Subcutaneous adipose tissue (tissue), 4 donors: Measurements from ENCODE around the gene PHLPP1. TPM values are rescaled to one million over a fixed set of nuclear protein-coding genes. Genes with fewer than 3 reads are reported as not detected.

Source experiments
- total RNA-seq, 4 donors: library from RNA; depleted of rRNA; stranded (reverse); fragments of >200 nt; gene quantifications; one replicate each; pipeline ENCODE4 v1.1.0, GENCODE V29; 2016
- TF ChIP-seq, protein P1 (sequence below): fragments of 450-650 bp; IDR thresholded peaks from one replicate; pipeline ENCODE4 v1.5.1; 2016; ENCODE audit warnings: low read depth, mild to moderate bottlenecking, control low read depth, antibody characterized with exemption, moderate library complexity

Gene PHLPP1
- total RNA-seq, 4 donors from 2014 or later = 9.7 to 28.3 (median 21.2) TPM

DNA sequence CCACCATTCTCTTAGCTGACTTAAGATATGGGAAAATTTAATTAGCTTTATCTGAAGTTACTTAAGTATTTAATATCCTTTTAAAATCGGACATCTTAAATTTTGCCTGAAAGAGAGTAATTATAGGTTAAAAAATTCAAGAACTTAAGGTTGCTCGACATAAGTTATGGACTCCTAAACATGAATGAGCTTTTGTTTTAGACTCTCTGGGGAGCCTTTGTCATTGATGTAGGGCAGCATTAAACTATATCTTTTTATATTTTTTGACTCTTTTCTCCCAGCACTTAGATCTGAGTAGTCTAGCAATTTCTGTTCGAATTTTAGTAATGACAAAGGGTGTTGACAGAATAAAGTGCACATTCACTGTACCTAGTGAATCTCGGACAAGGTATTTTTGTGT lies 4.7 kb downstream of the PHLPP1 start:
- TF ChIP-seq, protein P1, sequence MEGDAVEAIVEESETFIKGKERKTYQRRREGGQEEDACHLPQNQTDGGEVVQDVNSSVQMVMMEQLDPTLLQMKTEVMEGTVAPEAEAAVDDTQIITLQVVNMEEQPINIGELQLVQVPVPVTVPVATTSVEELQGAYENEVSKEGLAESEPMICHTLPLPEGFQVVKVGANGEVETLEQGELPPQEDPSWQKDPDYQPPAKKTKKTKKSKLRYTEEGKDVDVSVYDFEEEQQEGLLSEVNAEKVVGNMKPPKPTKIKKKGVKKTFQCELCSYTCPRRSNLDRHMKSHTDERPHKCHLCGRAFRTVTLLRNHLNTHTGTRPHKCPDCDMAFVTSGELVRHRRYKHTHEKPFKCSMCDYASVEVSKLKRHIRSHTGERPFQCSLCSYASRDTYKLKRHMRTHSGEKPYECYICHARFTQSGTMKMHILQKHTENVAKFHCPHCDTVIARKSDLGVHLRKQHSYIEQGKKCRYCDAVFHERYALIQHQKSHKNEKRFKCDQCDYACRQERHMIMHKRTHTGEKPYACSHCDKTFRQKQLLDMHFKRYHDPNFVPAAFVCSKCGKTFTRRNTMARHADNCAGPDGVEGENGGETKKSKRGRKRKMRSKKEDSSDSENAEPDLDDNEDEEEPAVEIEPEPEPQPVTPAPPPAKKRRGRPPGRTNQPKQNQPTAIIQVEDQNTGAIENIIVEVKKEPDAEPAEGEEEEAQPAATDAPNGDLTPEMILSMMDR = no peak

DNA sequence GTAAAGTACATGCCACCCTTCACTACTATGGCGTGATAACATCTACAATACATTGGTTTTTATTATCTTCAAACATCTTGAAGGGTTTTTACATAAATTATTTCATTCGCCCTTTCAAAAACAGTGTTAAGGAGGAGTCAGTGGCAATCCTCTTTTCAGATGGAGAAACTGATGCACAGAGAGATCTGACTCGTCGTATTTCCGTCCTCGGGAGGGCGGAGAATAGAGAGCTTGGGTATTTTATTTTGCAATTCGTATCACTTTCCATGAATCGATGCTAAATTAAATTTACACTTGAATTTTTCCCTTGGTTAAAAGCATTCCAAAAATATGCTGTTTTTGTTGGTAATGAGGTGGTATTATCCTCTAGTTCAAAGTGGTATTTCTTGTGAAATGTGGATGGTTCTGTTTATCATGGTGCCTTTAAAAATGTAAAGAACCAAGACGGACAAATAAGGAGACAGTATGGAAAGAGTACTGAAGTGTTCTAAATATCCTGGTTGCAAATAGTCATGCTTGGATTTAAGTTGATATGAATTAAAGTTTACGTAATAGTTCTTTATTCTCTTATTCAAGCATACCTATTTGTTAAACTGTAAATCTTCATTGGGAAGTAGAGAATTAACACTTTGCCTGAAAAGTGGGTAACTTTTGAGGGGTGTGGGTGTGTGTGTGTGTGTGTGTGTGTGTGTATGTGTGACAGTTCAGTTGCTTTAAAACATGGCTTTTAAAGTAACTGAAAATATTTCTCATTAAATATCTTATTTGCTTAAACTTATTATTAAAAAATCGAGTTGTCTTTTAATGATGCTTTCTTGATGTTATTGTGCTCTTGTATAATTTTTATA lies 5.6 kb downstream of the PHLPP1 start:
- TF ChIP-seq, protein P1 = no peak

DNA sequence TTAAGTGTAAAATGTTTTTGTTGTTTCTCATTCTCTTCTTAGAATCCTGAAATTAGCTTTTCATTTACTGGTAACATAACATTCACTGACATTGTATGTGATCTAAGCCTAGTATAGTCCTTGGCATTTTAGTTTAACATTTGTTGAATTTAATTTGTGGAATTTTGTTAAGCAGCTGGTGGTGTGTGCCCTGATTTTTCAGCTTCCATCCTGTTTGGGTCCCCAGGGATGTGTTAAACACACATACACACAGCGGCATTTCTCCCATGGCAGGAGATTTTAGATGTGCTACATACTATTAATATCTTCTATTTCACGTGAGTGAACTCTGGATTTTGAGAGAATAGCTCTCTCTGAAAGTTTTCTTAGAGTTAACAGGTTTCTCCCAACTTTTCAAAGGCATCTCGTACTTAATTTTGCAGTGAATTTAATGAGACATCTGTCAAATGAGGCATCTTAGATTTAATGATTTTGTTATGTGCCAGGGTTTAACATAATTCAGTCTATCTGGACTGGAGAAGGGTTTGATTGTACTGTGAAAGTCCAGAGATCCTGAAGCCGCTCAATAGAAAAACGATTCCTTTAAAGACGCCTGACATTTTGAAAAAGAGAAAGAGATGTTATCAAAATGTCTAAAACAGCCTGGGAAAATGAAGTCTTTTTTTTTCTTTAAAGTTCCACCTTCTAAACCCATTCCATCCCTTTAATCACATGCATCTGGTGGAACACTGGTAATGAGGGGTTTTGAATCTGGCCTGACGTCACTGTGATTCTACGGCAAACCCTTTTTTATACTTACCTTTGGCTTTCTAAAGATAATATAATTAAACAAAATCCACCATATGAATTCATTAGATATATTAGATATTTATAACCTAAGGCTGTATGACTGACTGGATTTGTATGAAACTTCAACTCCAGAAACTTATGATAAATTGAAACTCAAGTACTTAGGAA lies 6.8 kb downstream of the PHLPP1 start:
- TF ChIP-seq, protein P1 = no peak

DNA sequence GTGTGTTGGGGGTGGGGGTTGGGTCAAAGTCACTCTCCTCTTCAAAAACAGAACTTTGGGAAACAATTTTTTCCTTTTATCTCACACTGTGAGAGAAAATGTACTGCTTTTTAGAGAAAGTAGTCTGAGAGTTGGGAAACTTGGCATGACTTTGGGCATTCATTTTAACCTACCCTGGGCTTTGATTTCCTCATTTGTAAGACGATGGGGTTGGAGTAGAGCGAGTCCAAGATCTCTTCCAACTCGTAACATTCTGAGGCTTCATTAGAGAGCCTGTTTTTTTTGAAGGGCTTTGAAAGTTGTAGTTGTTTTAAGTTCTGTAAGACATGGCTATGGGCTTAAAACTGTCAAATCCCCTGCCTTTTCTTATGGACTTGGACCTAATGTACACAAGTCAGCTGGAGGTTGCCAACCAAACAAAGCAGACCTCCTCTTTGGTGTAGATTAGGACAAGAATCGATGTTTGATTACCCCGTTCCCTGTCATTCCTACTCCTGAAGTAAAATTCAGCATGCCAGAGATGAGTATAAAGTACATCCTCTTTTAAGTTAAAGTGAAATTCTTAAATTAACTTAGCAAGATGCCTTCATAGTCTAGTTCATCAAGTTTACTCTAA lies 8.4 kb downstream of the PHLPP1 start:
- TF ChIP-seq, protein P1 = no peak

DNA sequence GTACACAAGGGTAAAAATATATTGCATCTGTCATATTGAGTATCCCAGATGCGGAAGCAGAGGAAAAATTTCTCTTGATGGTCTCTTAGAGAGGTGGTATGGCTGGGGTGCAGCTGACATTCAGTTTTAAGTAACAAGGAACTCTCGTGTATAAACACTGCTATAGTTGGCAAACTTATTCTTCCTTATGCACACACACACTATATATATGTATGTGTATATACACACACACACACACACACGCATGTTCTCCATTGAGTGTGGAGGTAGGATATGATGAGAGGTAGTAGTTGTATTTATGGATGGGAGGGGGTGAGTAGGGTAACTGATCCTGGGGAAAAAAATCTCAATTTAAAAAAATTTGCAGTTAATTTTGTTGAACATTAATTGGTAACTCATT lies 10.6 kb downstream of the PHLPP1 start:
- TF ChIP-seq, protein P1 = no peak

DNA sequence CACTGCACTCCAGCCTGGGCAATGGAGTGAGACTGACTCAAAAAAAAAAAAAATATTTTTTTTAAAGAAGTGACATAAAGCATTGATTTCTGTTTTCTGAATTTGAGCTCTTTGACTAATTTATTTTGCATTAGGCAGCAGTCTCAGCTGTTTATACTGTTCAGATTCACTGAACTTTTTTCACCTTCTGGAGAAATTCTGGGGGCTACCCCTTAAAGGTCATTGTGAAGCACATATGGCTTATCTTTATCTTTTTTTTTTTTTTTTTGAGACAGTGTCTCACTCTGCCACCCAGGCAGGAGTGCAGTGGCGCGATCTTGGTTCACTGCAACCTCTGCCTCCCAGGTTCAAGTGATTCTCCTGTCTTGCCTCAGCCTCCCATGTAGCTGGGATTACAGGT lies 12.9 kb downstream of the PHLPP1 start:
- TF ChIP-seq, protein P1 = no peak
